Activated CD8-positive, alpha-beta T cell treated with anti-CD3 and anti-CD28 coated beads for 36 hours (primary cell): ENCODE measurements around the gene BBX. TPM values are rescaled to one million over a fixed set of nuclear protein-coding genes. Genes with fewer than 3 reads are reported as not detected.
A peak's percentile ranks its signal among the peaks of the same experiment; 100 is the strongest.

Experiments
- ATAC-seq: fragments of 200-7000 bp; cut with Tn5 transposase; one replicate; pipeline ENCODE4 v1.10.0; 2021; ENCODE audit warnings: mild to moderate bottlenecking, moderate library complexity
- CTCF ChIA-PET: fragments of 350-600 bp; sonication (Branson Sonifier 250); formaldehyde crosslinking; loops from one replicate; lab custom pipeline; 2021; ENCODE audit warnings: antibody characterized with exemption; lab: Charles Lee
- POLR2A ChIA-PET: fragments of 350-600 bp; sonication (Branson Sonifier 250); formaldehyde crosslinking; loops from one replicate; lab custom pipeline; 2021; ENCODE audit warnings: antibody characterized with exemption; lab: Charles Lee
- DNase-seq: peaks from one replicate; pipeline ENCODE4 v3.0.0-alpha.2; 2020
- H3K27ac Mint-ChIP-seq: one replicate; pipeline ENCODE4 v1.8.0; 2021; ENCODE audit warnings: mild to moderate bottlenecking, mixed read lengths
- H3K27me3 Mint-ChIP-seq: one replicate; pipeline ENCODE4 v1.8.0; 2021; ENCODE audit warnings: mixed read lengths
- H3K36me3 Mint-ChIP-seq: one replicate; pipeline ENCODE4 v1.8.0; 2021; ENCODE audit warnings: low read depth, mixed read lengths
- H3K4me1 Mint-ChIP-seq: one replicate; pipeline ENCODE4 v1.8.0; 2021; ENCODE audit warnings: low read depth, mixed read lengths
- H3K4me3 Mint-ChIP-seq: one replicate; pipeline ENCODE4 v1.8.0; 2021; ENCODE audit warnings: mild to moderate bottlenecking, moderate library complexity, mixed read lengths
- H3K9me3 Mint-ChIP-seq: one replicate; pipeline ENCODE4 v1.8.0; 2021; ENCODE audit warnings: mixed read lengths
- CTCF ChIP-seq: fragments of 200-600 bp; IDR thresholded peaks from one replicate; pipeline ENCODE4 v1.8.0; 2022; ENCODE audit warnings: antibody characterized with exemption, mild to moderate bottlenecking
- intact Hi-C: fragments of 100-400 bp; cut with micrococcal nuclease; formaldehyde crosslinking; loops from one replicate; pipeline ENCODE4 v1.10.0; 2022
- total RNA-seq, 2 experiments: library from RNA; stranded (reverse); gene quantifications; one replicate each; pipeline ENCODE4 v1.2.3, GENCODE V29; 2021

Gene BBX
- total RNA-seq, 2 experiments from 2014 or later = 40.9 to 42.4 TPM

DNA sequence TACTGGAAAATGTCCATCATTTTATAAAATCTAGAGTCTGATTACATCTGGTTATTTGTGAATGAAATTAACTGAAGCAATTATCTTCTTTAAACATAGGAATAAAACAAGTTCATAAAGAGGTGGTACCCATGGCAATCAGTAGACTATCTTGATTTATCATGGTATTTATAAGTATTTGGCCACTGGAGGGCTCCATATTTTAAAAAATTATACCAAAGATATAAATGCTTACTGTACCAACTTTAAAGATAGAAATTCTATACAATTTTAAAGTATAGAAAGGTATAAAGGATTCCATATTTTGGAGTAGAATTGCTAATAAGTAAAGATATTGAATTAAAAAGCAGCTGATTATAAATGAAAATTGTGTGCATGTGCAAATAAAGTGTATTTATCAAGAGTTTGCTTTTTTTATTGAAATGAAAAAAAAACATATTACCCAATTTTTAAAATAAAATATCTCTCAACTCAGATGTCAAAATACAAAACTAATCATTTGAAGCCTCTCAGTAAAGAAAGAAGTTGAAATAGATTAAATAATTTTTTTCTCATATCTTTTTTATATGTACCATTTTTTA lies 105.3 kb downstream of the BBX start:
- DNase-seq (no peak), ATAC-seq (no peak)
- Mint-ChIP-seq H3K9me3 (no peaks in the 10 kb centered on the region), H3K4me3 (no peak overlapping the region), H3K36me3 (no peaks in the 10 kb centered on the region), H3K27me3 (no peaks in the 10 kb centered on the region), H3K27ac (no peak overlapping the region), H3K4me1 (peaks cover 36% of the 10 kb centered on the region)
- intact Hi-C loops = no loop called here
- CTCF ChIA-PET = interaction anchor here (0.7 to 3.0 kb wide), 4 partner anchors 15 to 82 kb away, joined by 3 to 10 read pairs (median 5); no protein-coding TSS in a partner anchor
- POLR2A ChIA-PET = no interaction called here
- peak; percentile 36 for TF ChIP-seq CTCF

DNA sequence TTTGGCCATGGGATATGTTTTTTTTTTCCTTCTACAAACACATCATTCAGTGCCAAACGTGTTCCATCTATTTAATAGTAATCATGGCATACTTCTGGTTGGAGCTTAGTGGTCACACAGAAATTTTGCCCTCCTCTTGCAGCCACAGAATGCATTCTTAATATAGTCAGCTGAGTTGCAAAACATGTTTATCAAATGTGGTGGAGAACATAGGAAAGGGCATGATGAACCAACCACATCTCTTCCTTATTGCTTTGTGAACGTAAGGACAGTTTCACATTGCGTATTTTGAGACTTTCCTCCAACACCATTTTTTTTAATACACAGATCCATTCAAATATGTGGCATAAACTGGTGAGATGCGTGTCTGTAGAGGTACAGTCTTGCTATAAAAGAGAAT lies 106.8 kb downstream of the BBX start:
- H3K4me1 Mint-ChIP-seq = peaks cover 43% of the 10 kb centered on the region
- H3K4me3 Mint-ChIP-seq = no peak overlapping the region
- no peaks in the 10 kb centered on the region for H3K27me3 Mint-ChIP-seq
- TF ChIP-seq CTCF = no peak
- ChIA-PET POLR2A (no interaction called here), CTCF (interaction anchor here (0.8 to 3.0 kb wide), 8 partner anchors 11 to 55 kb away, joined by 3 to 10 read pairs (median 4); no protein-coding TSS in a partner anchor)
- no peaks in the 10 kb centered on the region for H3K36me3 Mint-ChIP-seq
- H3K27ac Mint-ChIP-seq = no peak overlapping the region
- intact Hi-C loops = no loop called here
- H3K9me3 Mint-ChIP-seq = no peaks in the 10 kb centered on the region
- no peak for DNase-seq
- no peak for ATAC-seq

DNA sequence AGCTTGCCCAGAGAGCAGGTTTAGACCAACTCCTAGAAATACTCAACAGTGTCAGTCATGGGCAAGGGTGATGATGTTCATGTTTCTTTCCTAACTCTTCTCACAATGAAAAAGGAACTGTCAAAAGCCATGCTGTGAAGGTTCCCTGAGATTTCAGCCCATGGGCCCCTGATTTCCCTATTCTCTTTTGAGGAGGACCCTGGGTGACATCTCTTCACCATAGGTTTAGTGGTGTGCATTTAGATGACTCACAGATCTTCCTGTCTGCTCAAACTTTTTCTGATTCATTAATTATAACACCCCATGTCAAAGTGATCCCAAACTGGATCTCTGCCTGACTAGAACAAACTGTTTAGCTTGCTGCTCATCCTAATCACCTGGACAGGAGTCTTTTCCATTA lies 108.0 kb downstream of the BBX start:
- Mint-ChIP-seq H3K4me3 (no peak overlapping the region), H3K9me3 (no peaks in the 10 kb centered on the region), H3K4me1 (peaks cover 43% of the 10 kb centered on the region), H3K27me3 (no peaks in the 10 kb centered on the region), H3K36me3 (no peaks in the 10 kb centered on the region), H3K27ac (no peak overlapping the region)
- POLR2A ChIA-PET = no interaction called here
- TF ChIP-seq CTCF = no peak
- CTCF ChIA-PET = interaction anchor here (1.1 to 3.0 kb wide), 4 partner anchors 45 to 111 kb away, joined by 3 to 10 read pairs (median 4); no protein-coding TSS in a partner anchor
- ATAC-seq = peak; percentile 72
- intact Hi-C loops = no loop called here
- DNase-seq = no peak

- Mint-ChIP-seq H3K9me3 (no peaks in the 10 kb centered on the region), H3K36me3 (peaks cover 1% of the 10 kb centered on the region), H3K4me1 (peaks cover 35% of the 10 kb centered on the region), H3K4me3 (no peak overlapping the region), H3K27me3 (no peaks in the 10 kb centered on the region), H3K27ac (no peak overlapping the region)
- DNase-seq (no peak), ATAC-seq (no peak)
- TF ChIP-seq CTCF = no peak
- CTCF ChIA-PET = interaction anchor here (1.0 to 1.9 kb wide), 7 partner anchors 10 to 361 kb away, joined by 3 to 7 read pairs (median 4); no protein-coding TSS in a partner anchor
- intact Hi-C loops = no loop called here
- POLR2A ChIA-PET = no interaction called here
Measured at GRCh38 chr3:107632576-107632975, 109.8 kb downstream of the BBX start.

- ATAC-seq (peak; percentile 64), DNase-seq (peak; percentile 32)
- Mint-ChIP-seq H3K9me3 (no peaks in the 10 kb centered on the region), H3K4me1 (peaks cover 35% of the 10 kb centered on the region), H3K27me3 (no peaks in the 10 kb centered on the region), H3K4me3 (no peak overlapping the region), H3K27ac (peak overlapping the region; percentile 72), H3K36me3 (peaks cover 4% of the 10 kb centered on the region)
- intact Hi-C loops = no loop called here
- no peak for TF ChIP-seq CTCF
- POLR2A ChIA-PET = interaction anchor here (0.6 kb wide), 1 partner anchor 353 kb away, joined by 3 read pairs; no protein-coding TSS in a partner anchor
- CTCF ChIA-PET = interaction anchor here (1.0 to 1.9 kb wide), 2 partner anchors 18 to 59 kb away, joined by 4 to 7 read pairs; no protein-coding TSS in a partner anchor
Measured at GRCh38 chr3:107633327-107634098, 110.8 kb downstream of the BBX start.
